ENCODE results near the gene NKRF. TPM values are rescaled to one million over a fixed set of nuclear protein-coding genes. Genes with fewer than 3 reads are reported as not detected.

Gene NKRF
- total RNA-seq, result 1 to 10 TPM; 6.7 to 9.2 (median 6.9) TPM
- 11.0 TPM for total RNA-seq (2013)

DNA sequence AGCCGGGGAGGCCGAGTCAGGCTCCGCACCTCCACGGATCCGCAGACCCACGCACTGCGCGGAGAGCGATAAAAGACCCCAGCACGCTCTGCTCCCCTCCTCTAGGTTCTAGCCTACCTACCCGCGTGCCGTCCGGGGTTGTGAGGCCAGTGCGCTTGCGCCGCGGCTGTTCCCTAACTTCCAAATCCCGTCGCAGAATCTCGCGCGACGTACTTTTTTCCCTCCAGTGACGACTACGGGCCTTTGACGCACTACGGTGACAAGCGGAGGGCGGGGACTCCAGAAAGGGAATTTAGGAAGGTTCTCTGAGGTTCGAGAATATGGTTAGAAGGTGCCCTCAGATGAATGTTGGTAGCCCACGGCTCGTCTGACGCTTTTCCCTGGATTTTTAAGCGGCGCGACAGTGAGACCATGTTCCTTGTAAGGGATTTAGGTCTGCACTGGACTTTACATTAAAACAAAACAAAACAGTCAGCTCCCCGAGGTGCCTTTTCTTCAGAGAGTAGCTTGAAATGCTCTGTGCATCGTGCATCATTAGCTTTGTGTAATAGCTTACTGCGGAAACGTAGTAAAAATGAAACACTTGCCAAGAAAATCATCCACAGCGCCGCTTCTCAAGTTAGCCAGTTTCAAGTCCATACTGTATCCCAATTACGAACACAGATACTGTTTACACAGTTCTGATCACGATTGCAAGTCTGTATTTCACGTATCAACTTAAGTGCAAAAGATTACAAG lies at the start of gene NKRF:
TSS of gene NKRF (minus strand) at position 145 of the 738 bp plus-strand sequence.
- no peaks in the 10 kb centered on the region for H3K36me3 Mint-ChIP-seq
- H3K9me3 Mint-ChIP-seq, result no peaks in the 10 kb centered on the region
- peaks cover 21 to 25% of the 10 kb centered on the region in 2 donors for H3K4me1 Mint-ChIP-seq
- H3K36me3 ChIP-seq (ENCODE audit: control insufficient read depth, insufficient read depth, low read length), result no peaks in the 10 kb centered on the region
- peak; percentile 82 to 96 for DNase-seq
- peak within 1 kb of the TSS; percentile 95 for H3K4me3 Mint-ChIP-seq
- peak within 1 kb of the TSS; percentile 70 for H3K4me3 ChIP-seq (ENCODE audit: low read length)
- TF ChIP-seq, protein P1, sequence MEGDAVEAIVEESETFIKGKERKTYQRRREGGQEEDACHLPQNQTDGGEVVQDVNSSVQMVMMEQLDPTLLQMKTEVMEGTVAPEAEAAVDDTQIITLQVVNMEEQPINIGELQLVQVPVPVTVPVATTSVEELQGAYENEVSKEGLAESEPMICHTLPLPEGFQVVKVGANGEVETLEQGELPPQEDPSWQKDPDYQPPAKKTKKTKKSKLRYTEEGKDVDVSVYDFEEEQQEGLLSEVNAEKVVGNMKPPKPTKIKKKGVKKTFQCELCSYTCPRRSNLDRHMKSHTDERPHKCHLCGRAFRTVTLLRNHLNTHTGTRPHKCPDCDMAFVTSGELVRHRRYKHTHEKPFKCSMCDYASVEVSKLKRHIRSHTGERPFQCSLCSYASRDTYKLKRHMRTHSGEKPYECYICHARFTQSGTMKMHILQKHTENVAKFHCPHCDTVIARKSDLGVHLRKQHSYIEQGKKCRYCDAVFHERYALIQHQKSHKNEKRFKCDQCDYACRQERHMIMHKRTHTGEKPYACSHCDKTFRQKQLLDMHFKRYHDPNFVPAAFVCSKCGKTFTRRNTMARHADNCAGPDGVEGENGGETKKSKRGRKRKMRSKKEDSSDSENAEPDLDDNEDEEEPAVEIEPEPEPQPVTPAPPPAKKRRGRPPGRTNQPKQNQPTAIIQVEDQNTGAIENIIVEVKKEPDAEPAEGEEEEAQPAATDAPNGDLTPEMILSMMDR (IDR thresholded peaks at IDR 0.05), result no peak
- H3K27ac Mint-ChIP-seq, result peak within 1 kb of the TSS; percentile 95 to 96
- H3K27me3 Mint-ChIP-seq (ENCODE audit: low read depth in 2 of 2), result no peaks in the 10 kb centered on the region
- peak within 1 kb of the TSS; percentile 98 for H3K27ac ChIP-seq (ENCODE audit: low read length)
- ATAC-seq, result peak; percentile 80 to 89 (median 83)
- no peaks in the 10 kb centered on the region for H3K27me3 ChIP-seq (ENCODE audit: control insufficient read depth, insufficient read depth, low read length)
- H3K9me3 ChIP-seq (ENCODE audit: control insufficient read depth, insufficient read depth, low read length), result no peaks in the 10 kb centered on the region
- WGBS (ENCODE audit: insufficient coverage), result 4% methylated on average over 45 of the region's 46 CpGs
- intact Hi-C loops (cut with micrococcal nuclease), result loop anchor here (10.0 kb wide), 2 partner anchors 78 to 148 kb away; partner anchors contain the start of gene SOWAHD
- peaks cover 16% of the 10 kb centered on the region for H3K4me1 ChIP-seq (ENCODE audit: control insufficient read depth, insufficient read depth, low read length)

DNA sequence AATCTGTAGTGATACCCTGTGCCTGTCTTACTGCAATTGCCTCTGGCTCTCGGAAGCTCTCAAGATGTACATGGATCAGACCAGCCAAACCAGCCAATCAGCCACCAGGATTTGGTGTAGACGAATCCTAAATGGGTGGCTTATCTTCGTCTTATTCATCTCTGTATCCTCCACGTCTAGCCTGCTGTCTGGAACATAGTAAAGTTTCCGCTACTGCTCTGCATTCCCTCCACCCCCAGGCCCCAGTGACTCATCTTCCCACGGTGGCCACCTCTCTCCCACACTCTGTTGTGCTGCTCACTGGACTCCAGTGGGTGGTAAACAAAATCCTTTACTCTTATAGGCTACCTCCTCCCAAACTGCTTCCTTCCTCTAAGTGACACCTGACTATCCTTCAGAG lies 48.9 kb upstream of the NKRF start:
- H3K36me3 Mint-ChIP-seq, result peaks cover 7% of the 10 kb centered on the region
- TF ChIP-seq, protein P1 (IDR thresholded peaks at IDR 0.05), result no peak
- no peaks in the 10 kb centered on the region for H3K4me1 ChIP-seq (ENCODE audit: control insufficient read depth, insufficient read depth, low read length)
- no peaks in the 10 kb centered on the region for H3K9me3 ChIP-seq (ENCODE audit: control insufficient read depth, insufficient read depth, low read length)
- peak overlapping the region; percentile 29 to 42 for H3K27ac Mint-ChIP-seq
- peaks cover 29% of the 10 kb centered on the region for H3K36me3 ChIP-seq (ENCODE audit: control insufficient read depth, insufficient read depth, low read length)
- H3K4me3 ChIP-seq (ENCODE audit: low read length), result no peak overlapping the region
- no peaks in the 10 kb centered on the region for H3K27me3 Mint-ChIP-seq (ENCODE audit: low read depth in 2 of 2)
- no peak overlapping the region for H3K27ac ChIP-seq (ENCODE audit: low read length)
- H3K4me1 Mint-ChIP-seq, result peaks cover 14 to 19% of the 10 kb centered on the region in 2 donors
- H3K4me3 Mint-ChIP-seq, result no peak overlapping the region
- intact Hi-C loops (cut with micrococcal nuclease), result no loop called here
- H3K27me3 ChIP-seq (ENCODE audit: control insufficient read depth, insufficient read depth, low read length), result no peaks in the 10 kb centered on the region
- no peaks in the 10 kb centered on the region for H3K9me3 Mint-ChIP-seq
- ATAC-seq (peak in 2 of 3 donors; percentile 24 to 52), DNase-seq (peak in 1 of 2 donors; percentile 48)
- 60% methylated on average over 5 of the region's 6 CpGs for WGBS (ENCODE audit: insufficient coverage)

DNA sequence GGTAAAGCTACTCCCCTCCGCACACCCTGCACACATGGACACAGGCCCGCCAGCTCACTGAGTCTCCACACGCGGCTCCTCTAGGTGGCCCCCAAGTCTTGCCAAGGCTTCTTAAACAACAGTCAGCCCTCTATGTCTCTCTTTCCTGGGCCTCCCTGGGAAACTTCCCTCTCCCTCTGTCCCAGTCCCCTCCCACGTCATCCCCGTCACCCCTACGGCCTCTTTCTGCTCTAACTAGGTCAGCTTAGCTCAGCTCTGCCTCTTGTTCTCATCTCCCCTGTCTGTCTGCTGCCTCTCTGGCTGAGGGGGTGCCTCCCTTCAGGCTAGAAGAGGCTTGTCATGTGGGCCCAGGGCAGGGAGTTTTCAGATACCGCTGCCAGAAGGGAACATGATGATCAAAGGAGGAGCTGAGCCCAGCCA lies 47.9 kb upstream of the NKRF start:
- DNase-seq (peak in 1 of 2 donors; percentile 64), ATAC-seq (peak in 1 of 3 donors; percentile 26)
- H3K9me3 ChIP-seq (ENCODE audit: control insufficient read depth, insufficient read depth, low read length), result no peaks in the 10 kb centered on the region
- no peak overlapping the region for H3K4me3 ChIP-seq (ENCODE audit: low read length)
- no peak overlapping the region for H3K27ac ChIP-seq (ENCODE audit: low read length)
- H3K4me1 Mint-ChIP-seq, result peaks cover 10 to 13% of the 10 kb centered on the region in 2 donors
- H3K36me3 ChIP-seq (ENCODE audit: control insufficient read depth, insufficient read depth, low read length), result peaks cover 30% of the 10 kb centered on the region
- no peaks in the 10 kb centered on the region for H3K27me3 Mint-ChIP-seq (ENCODE audit: low read depth in 2 of 2)
- intact Hi-C loops (cut with micrococcal nuclease), result no loop called here
- H3K27me3 ChIP-seq (ENCODE audit: control insufficient read depth, insufficient read depth, low read length), result no peaks in the 10 kb centered on the region
- 82% methylated on average over 8 of the region's 8 CpGs for WGBS (ENCODE audit: insufficient coverage)
- TF ChIP-seq, protein P1 (IDR thresholded peaks at IDR 0.05), result no peak
- H3K9me3 Mint-ChIP-seq, result no peaks in the 10 kb centered on the region
- no peak overlapping the region for H3K4me3 Mint-ChIP-seq
- peak overlapping the region in 1 of 2 donors; percentile 76 for H3K27ac Mint-ChIP-seq
- no peaks in the 10 kb centered on the region for H3K4me1 ChIP-seq (ENCODE audit: control insufficient read depth, insufficient read depth, low read length)
- peaks cover 2% of the 10 kb centered on the region for H3K36me3 Mint-ChIP-seq

Data from natural killer cell (primary cell).